HepG2 (cell line): ENCODE results near the gene TIMM10. TPM values are rescaled to one million over a fixed set of nuclear protein-coding genes. Genes with fewer than 3 reads are reported as not detected.

ENCODE experiments used
- ATAC-seq: fragments of 200-7000 bp; cut with Tn5 transposase; 3 replicates; pipeline ENCODE4 v1.9.1; 2020; ENCODE audit warnings: mild to moderate bottlenecking, moderate library complexity
- BruUV-seq: library from RNA; stranded (reverse); fragments of 400-500 nt; replicated peaks from 2 replicates; lab custom pipeline; 2021; lab: Mats Ljungman, UMichigan
- CTCF ChIA-PET: fragments of 300-600 bp; formaldehyde crosslinking; extraction: SDS; loops from one replicate; lab custom pipeline; 2021; ENCODE audit warnings: low total read pairs, inconsistent platforms, low intra/inter-chr PET ratio; lab: Yijun Ruan, JAX
- POLR2A ChIA-PET: fragments of 350-600 bp; sonication (Branson Sonifier 250); formaldehyde crosslinking; loops from one replicate; lab custom pipeline; 2020; ENCODE audit warnings: antibody characterized with exemption, inconsistent platforms; lab: Yijun Ruan, JAX
- DNase-seq: peaks from one replicate; pipeline ENCODE4 v3.0.0-alpha.2; 2015; ENCODE audit warnings: low spot score
- FAIRE-seq: peaks from 3 replicates; lab custom pipeline; 2011; peaks lifted over from hg19 to GRCh38; lab: Jason Lieb, UNC
- H2AFZ ChIP-seq: one replicate; pipeline ENCODE4 v1.6.1; 2011; ENCODE audit warnings: low read length, inconsistent platforms
- H3K27ac ChIP-seq: fragments of 300-600 bp; 3 replicates; pipeline ENCODE4 v1.8.0; 2011; ENCODE audit warnings: mixed run types, mild to moderate bottlenecking, mixed read lengths, low read length, inconsistent platforms; ENCODE audit not compliant: insufficient read depth; ENCODE audit errors: extremely low read length
- H3K27me3 ChIP-seq, 2 experiments: fragments of 200-600 bp in 1 of 2; 2 replicates in 1 of 2; 3 replicates in 1 of 2; pipeline versions ENCODE4 v1.6.0 to v1.8.0; 2011; ENCODE audit warnings: low read length in 2 of 2, mild to moderate bottlenecking in 2 of 2, moderate library complexity in 2 of 2, inconsistent platforms in 1 of 2; ENCODE audit not compliant: insufficient read depth in 2 of 2, control insufficient read depth in 1 of 2
- H3K36me3 ChIP-seq, 2 experiments: fragments of 200-600 bp in 1 of 2; replicated peaks in 1 of 2; 2 replicates in 1 of 2; 3 replicates in 1 of 2; pipeline versions ENCODE4 v1.5.1 to v1.8.0; 2011; ENCODE audit warnings: low read length in 2 of 2, inconsistent platforms in 1 of 2; ENCODE audit not compliant: insufficient read depth in 2 of 2, control insufficient read depth in 1 of 2
- H3K4me1 ChIP-seq: 2 replicates; pipeline ENCODE4 v1.5.1; 2012; ENCODE audit warnings: low read length, inconsistent platforms; ENCODE audit not compliant: insufficient read depth
- H3K4me2 ChIP-seq: 2 replicates; pipeline ENCODE4 v1.6.0; 2011; ENCODE audit warnings: low read depth, low read length, inconsistent platforms
- H3K4me3 ChIP-seq, 3 experiments: fragments of 200-600 bp in 1 of 3; sonication (generic), shearing (Covaris generic) in 1 of 3; replicated peaks in 1 of 3; 2 replicates each; pipeline ENCODE4 v1.5.1; 2011 to 2016; ENCODE audit warnings: low read length in 3 of 3, inconsistent platforms in 2 of 3, low read depth in 2 of 3, mild to moderate bottlenecking in 2 of 3, control low read depth in 1 of 3, mixed read lengths in 1 of 3; ENCODE audit not compliant: insufficient read depth in 1 of 3
- H3K79me2 ChIP-seq: one replicate; pipeline ENCODE4 v1.6.1; 2011; ENCODE audit warnings: low read length, inconsistent platforms; ENCODE audit not compliant: insufficient read depth
- H3K9ac ChIP-seq: 2 replicates; pipeline ENCODE4 v1.6.0; 2011; ENCODE audit warnings: mild to moderate bottlenecking, low read depth, low read length, inconsistent platforms; ENCODE audit not compliant: insufficient read depth
- H3K9me3 ChIP-seq: 2 replicates; pipeline ENCODE4 v1.5.1; 2012; ENCODE audit warnings: mild to moderate bottlenecking, low read length
- H4K20me1 ChIP-seq: 2 replicates; pipeline ENCODE4 v1.6.0; 2011; ENCODE audit warnings: inconsistent platforms, mild to moderate bottlenecking, low read length, moderate library complexity; ENCODE audit not compliant: insufficient read depth
- GATAD2A ChIP-seq: IDR thresholded peaks from 2 replicates; pipeline ENCODE4 v1.6.1; 2016
- HOXA5 ChIP-seq: sonication (generic); formaldehyde crosslinking; IDR thresholded peaks from 2 replicates; pipeline ENCODE4 v1.4.0; 2020; ENCODE audit warnings: missing genetic modification reagents
- RARA ChIP-seq: IDR thresholded peaks from 2 replicates; pipeline ENCODE4 v1.6.1; 2016; ENCODE audit warnings: missing genetic modification reagents, missing compliant biosample characterization
- SMARCE1 ChIP-seq: fragments of 450-650 bp; IDR thresholded peaks from 2 replicates; pipeline ENCODE4 v1.6.1; 2017; ENCODE audit warnings: borderline replicate concordance
- TBX2 ChIP-seq: sonication (generic); formaldehyde crosslinking; IDR thresholded peaks from 2 replicates; pipeline ENCODE4 v1.5.0; 2020; ENCODE audit warnings: missing genetic modification reagents, mild to moderate bottlenecking, borderline replicate concordance
- TBX3 ChIP-seq: fragments of 450-650 bp; IDR thresholded peaks from 2 replicates; pipeline ENCODE4 v1.6.1; 2017; ENCODE audit warnings: antibody characterized with exemption, mild to moderate bottlenecking, inconsistent platforms, borderline replicate concordance
- THAP11 ChIP-seq: IDR thresholded peaks from 2 replicates; pipeline ENCODE4 v1.6.1; 2016; ENCODE audit warnings: missing biosample characterization, missing genetic modification reagents
- XRCC5 ChIP-seq: fragments of 200-400 bp; formaldehyde crosslinking; optimal IDR thresholded peaks from 2 replicates; pipeline ENCODE3; 2017; ENCODE audit warnings: mild to moderate bottlenecking, low read length
- ZFX ChIP-seq: sonication (generic); formaldehyde crosslinking; IDR thresholded peaks from 2 replicates; pipeline ENCODE4 v1.4.0; 2020; ENCODE audit warnings: mild to moderate bottlenecking, low read depth, missing genetic modification reagents, moderate library complexity
- ZKSCAN1 ChIP-seq: fragments of 150-350 bp; IDR thresholded peaks from 2 replicates; pipeline ENCODE4 v1.6.1; 2014; ENCODE audit warnings: low read length
- ZNF501 ChIP-seq: sonication (generic); formaldehyde crosslinking; IDR thresholded peaks from 2 replicates; pipeline ENCODE4 v1.5.1; 2020; ENCODE audit warnings: mild to moderate bottlenecking, moderate library complexity, missing genetic modification reagents
- ZNF549 ChIP-seq: sonication (generic); formaldehyde crosslinking; IDR thresholded peaks from 2 replicates; pipeline ENCODE4 v1.5.0; 2020; ENCODE audit warnings: missing genetic modification reagents
- ZNF563 ChIP-seq: sonication (generic); formaldehyde crosslinking; IDR thresholded peaks from 2 replicates; pipeline ENCODE4 v1.8.0; 2022; ENCODE audit warnings: mild to moderate bottlenecking, moderate library complexity, missing genetic modification reagents
- ZNF589 ChIP-seq: sonication (generic); formaldehyde crosslinking; conservative IDR thresholded peaks from 2 replicates; pipeline ENCODE4 v1.8.0; 2022; ENCODE audit warnings: mild to moderate bottlenecking, moderate library complexity, missing genetic modification reagents
- ZNF724P ChIP-seq: sonication (generic); formaldehyde crosslinking; IDR thresholded peaks from 2 replicates; pipeline ENCODE4 v1.8.0; 2022; ENCODE audit warnings: missing genetic modification reagents, borderline replicate concordance
- WGBS: methylation state at CpG from one replicate; pipeline ENCODE4 v1.1.6; 2017; ENCODE audit warnings: low lambda C conversion rate; 5-methylcytosine and 5-hydroxymethylcytosine counted together
- in situ Hi-C: cut with HindIII; loops from 2 replicates; pipeline ENCODE4 v1.10.0; 2017; ENCODE audit warnings: low pct_unique_long_range_greater_than_20kb; ENCODE audit not compliant: extremely low pct_ligation_motif_present
- intact Hi-C: fragments of 100-400 bp; cut with micrococcal nuclease; formaldehyde crosslinking; loops from one replicate; pipeline ENCODE4 v1.10.0; 2022; ENCODE audit not compliant: unreplicated experiment
- polyA plus RNA-seq, 8 experiments: library from polyadenylated mRNA; depleted of rRNA in 3 of 8; stranded (reverse) in 7 of 8; unstranded in 1 of 8; fragments of >200 nt; fragmentation: Illumina TruSeq in 4 of 8; extraction: Trizol in 4 of 8; gene quantifications; 2 replicates each; pipeline versions ENCODE4 v1.2.1 to v1.2.3, GENCODE V29; 2011 to 2016; ENCODE audit warnings: low read depth in 4 of 8, missing spikeins in 1 of 8, mixed read lengths in 1 of 8; ENCODE audit not compliant: insufficient read depth in 1 of 8
- total RNA-seq, 5 experiments: library from RNA; depleted of rRNA; stranded (reverse); fragments of >200 nt; fragmentation: Illumina TruSeq; extraction: Trizol; gene quantifications; 2 replicates each; pipeline ENCODE4 v1.2.3, GENCODE V29; 2016; ENCODE audit warnings: low read depth in 1 of 5
- TF ChIP-seq, protein P1 (sequence below): sonication (generic); formaldehyde crosslinking; IDR thresholded peaks from 2 replicates; pipeline ENCODE4 v1.4.0; 2020; ENCODE audit warnings: missing genetic modification reagents
- TF ChIP-seq, protein P2 (sequence below): sonication (generic); formaldehyde crosslinking; IDR thresholded peaks from 2 replicates; pipeline ENCODE4 v1.8.1; 2023; ENCODE audit warnings: missing genetic modification reagents, mild to moderate bottlenecking, borderline replicate concordance
- TF ChIP-seq, protein P3 (sequence below): sonication (generic); formaldehyde crosslinking; IDR thresholded peaks from 2 replicates; pipeline ENCODE4 v1.8.1; 2023; ENCODE audit warnings: mild to moderate bottlenecking, inconsistent platforms, moderate library complexity, missing genetic modification reagents, borderline replicate concordance

TIMM10 gene
- total and polyA plus RNA-seq, 2 of the 13 experiments (the other 11 are each of a cell fraction or from before 2014, with no cell fraction given), result 67.8 to 82.2 TPM

DNA sequence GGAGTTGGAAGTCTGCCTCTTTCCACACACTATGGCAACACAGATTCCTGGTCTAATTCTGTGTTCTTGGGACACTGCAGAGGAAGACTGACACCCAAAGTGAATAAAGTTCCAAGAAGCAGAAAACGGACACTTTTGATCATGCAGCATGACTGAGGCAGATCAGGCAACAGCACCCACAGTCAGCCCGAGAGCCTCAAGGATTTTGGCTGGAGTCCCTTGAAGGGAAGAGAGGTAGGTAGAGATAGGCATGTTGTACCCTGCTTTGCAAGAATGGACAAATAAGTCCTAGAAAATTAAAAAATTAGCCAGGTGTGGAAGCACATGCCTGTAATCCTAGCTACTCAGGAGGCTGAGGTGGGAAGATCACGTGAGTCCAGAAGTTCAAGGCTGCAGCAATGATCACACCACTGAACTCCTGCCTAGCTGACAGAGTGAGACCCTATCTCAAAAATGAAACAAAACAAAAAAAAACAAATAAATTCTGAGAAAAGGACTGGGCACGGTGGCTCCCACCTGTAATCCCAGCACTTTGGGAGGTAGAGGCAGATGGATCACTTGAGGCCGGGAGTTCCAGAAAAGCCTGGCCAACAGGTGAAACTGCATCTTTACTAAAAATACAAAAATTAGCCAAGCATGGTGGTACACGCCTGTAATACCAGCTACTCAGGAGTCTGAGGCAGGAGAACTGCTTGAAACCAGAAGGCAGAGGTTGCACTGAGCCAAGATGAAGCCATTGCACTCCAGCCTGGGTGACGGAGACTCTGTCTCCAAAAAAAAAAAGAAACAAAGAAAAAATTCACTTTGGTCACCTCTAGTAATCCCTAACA lies 22.0 kb downstream of the TIMM10 start:
- Histone ChIP-seq H3K4me3 (no peak overlapping the region), H3K4me2 (no peak overlapping the region), H3K4me1 (peaks cover 90% of the 10 kb centered on the region), H3K9me3 (no peaks in the 10 kb centered on the region), H3K27me3 (no peaks in the 10 kb centered on the region), H3K9ac (no peak overlapping the region), H3K36me3 (peaks cover 6 to 43% of the 10 kb centered on the region in 2 experiments; a peak in 3 of 5 replicates), H2AFZ (no peak overlapping the region), H3K79me2 (peaks cover 66% of the 10 kb centered on the region), H3K27ac (peak overlapping the region; percentile 65), H4K20me1 (peaks cover 11% of the 10 kb centered on the region)
- intact Hi-C loops (no loop called here), in situ Hi-C loops (no loop called here)
- POLR2A ChIA-PET, result interaction anchor here (1.3 to 9.7 kb wide), 2 partner anchors 7 to 11 kb away, joined by 11 to 111 read pairs; partner anchors contain the start of gene SLC43A1
- BruUV-seq, result no TSS peak
- ATAC-seq (no peak; the same call in 2 of the 3 replicates), FAIRE-seq (no peak), DNase-seq (no peak)
- CTCF ChIA-PET, result no interaction called here
- 71% methylated on average over 7 of the region's 7 CpGs for WGBS
- TF ChIP-seq, protein P1, sequence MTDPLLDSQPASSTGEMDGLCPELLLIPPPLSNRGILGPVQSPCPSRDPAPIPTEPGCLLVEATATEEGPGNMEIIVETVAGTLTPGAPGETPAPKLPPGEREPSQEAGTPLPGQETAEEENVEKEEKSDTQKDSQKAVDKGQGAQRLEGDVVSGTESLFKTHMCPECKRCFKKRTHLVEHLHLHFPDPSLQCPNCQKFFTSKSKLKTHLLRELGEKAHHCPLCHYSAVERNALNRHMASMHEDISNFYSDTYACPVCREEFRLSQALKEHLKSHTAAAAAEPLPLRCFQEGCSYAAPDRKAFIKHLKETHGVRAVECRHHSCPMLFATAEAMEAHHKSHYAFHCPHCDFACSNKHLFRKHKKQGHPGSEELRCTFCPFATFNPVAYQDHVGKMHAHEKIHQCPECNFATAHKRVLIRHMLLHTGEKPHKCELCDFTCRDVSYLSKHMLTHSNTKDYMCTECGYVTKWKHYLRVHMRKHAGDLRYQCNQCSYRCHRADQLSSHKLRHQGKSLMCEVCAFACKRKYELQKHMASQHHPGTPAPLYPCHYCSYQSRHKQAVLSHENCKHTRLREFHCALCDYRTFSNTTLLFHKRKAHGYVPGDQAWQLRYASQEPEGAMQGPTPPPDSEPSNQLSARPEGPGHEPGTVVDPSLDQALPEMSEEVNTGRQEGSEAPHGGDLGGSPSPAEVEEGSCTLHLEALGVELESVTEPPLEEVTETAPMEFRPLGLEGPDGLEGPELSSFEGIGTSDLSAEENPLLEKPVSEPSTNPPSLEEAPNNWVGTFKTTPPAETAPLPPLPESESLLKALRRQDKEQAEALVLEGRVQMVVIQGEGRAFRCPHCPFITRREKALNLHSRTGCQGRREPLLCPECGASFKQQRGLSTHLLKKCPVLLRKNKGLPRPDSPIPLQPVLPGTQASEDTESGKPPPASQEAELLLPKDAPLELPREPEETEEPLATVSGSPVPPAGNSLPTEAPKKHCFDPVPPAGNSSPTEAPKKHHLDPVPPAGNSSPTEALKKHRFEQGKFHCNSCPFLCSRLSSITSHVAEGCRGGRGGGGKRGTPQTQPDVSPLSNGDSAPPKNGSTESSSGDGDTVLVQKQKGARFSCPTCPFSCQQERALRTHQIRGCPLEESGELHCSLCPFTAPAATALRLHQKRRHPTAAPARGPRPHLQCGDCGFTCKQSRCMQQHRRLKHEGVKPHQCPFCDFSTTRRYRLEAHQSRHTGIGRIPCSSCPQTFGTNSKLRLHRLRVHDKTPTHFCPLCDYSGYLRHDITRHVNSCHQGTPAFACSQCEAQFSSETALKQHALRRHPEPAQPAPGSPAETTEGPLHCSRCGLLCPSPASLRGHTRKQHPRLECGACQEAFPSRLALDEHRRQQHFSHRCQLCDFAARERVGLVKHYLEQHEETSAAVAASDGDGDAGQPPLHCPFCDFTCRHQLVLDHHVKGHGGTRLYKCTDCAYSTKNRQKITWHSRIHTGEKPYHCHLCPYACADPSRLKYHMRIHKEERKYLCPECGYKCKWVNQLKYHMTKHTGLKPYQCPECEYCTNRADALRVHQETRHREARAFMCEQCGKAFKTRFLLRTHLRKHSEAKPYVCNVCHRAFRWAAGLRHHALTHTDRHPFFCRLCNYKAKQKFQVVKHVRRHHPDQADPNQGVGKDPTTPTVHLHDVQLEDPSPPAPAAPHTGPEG (CRISPR knock-in tag), result 0 out of 2 replicates have a peak, but pooled peaks have one; percentile 29
- TF ChIP-seq TBX2 (CRISPR knock-in tag), result peak; percentile 46; the same call in 1 of the 2 replicates
- TF ChIP-seq ZNF501 (CRISPR knock-in tag), result no peak
- TF ChIP-seq, protein P2, sequence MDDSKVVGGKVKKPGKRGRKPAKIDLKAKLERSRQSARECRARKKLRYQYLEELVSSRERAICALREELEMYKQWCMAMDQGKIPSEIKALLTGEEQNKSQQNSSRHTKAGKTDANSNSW (CRISPR knock-in tag), result no peak
- no peak for TF ChIP-seq ZFX (CRISPR knock-in tag)
- TF ChIP-seq GATAD2A (CRISPR knock-in tag), result peak; percentile 47; the same call in 1 of the 2 replicates
- TF ChIP-seq HOXA5 (CRISPR knock-in tag), result no peak
- peak; percentile 31; the same call in 1 of the 2 replicates for TF ChIP-seq RARA (CRISPR knock-in tag)
- 0 out of 2 replicates have a peak, but pooled peaks have one; percentile 22 for TF ChIP-seq TBX3
- TF ChIP-seq ZNF724P (CRISPR knock-in tag), result no peak
- no peak for TF ChIP-seq XRCC5
- TF ChIP-seq THAP11 (CRISPR knock-in tag), result no peak
- no peak for TF ChIP-seq ZNF563 (CRISPR knock-in tag)
- TF ChIP-seq, protein P3, sequence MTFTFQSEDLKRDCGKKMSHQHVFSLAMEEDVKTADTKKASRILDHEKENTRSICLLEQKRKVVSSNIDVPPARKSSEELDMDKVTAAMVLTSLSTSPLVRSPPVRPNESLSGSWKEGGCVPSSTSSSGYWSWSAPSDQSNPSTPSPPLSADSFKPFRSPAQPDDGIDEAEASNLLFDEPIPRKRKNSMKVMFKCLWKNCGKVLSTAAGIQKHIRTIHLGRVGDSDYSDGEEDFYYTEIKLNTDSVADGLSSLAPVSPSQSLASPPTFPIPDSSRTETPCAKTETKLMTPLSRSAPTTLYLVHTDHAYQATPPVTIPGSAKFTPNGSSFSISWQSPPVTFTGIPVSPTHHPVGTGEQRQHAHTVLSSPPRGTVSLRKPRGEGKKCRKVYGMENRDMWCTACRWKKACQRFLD (CRISPR knock-in tag), result no peak
- TF ChIP-seq ZKSCAN1, result no peak
- TF ChIP-seq ZNF589, result no peak
- TF ChIP-seq SMARCE1, result no peak
- TF ChIP-seq ZNF549 (CRISPR knock-in tag), result no peak
